Anterior cingulate cortex (tissue), 58 donors: ENCODE data around the gene ACTR2.
"Not testable (repeated sequence)": the region's sequence is repeated elsewhere in the genome, so short reads cannot be mapped to it uniquely, and the experiment has no call there.

ENCODE experiments used
- DNase-seq, 58 donors: peaks; one replicate each; lab custom pipeline; 2025; lab: John Stamatoyannopoulos, UW

ACTR2 gene

GRCh38 chr2:65227020-65227455 is 593 bp upstream of the ACTR2 start:
- DNase-seq, result peak in 6 of 58 donors; percentile 8 to 54 (median 46)

DNA sequence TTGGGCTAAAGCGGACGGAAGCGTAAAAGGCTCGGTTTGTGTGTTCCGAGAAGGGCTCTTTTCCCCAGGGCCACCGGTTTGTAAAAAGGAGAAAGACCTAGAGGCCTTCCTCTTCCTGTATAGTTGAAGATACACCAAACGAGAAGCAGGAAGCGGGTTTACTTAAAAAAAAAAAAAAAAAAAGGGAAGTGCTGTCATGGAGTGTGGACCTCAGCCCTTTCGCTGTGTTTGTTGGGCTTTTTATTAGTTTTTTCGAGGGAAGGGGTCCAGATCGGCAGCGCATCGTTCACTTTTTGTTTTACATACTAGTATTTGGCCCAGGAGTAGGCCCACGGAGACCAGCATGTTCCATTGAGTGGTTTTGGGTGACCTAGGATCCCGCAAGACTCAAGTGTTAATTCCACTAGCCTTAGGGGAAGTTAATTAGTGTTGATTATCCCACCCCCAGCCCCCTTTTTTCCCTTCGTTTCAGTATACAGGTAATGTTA is 676 bp downstream of the ACTR2 start:
- peak in 3 of 58 donors; percentile 12 to 44 (median 28) for DNase-seq

DNA sequence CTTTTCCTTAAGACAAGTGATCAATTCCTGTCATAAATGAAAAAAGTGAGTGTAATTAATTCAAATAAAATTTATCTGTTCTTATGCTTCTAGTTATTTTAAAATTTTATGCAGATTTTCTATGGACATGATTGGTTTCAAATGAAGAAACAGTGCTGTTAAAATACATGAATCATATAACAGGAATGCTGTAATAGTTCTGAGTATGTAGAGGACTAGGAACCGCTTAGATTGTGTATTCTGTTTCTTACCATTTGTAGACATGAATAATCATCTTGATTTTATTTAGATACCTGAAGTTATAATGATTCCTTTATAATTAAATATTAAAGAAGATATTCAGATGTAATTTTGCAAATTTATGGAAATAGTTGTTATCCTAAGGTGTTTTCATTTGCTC is 3.5 kb downstream of the ACTR2 start:
- no peak for DNase-seq

DNA sequence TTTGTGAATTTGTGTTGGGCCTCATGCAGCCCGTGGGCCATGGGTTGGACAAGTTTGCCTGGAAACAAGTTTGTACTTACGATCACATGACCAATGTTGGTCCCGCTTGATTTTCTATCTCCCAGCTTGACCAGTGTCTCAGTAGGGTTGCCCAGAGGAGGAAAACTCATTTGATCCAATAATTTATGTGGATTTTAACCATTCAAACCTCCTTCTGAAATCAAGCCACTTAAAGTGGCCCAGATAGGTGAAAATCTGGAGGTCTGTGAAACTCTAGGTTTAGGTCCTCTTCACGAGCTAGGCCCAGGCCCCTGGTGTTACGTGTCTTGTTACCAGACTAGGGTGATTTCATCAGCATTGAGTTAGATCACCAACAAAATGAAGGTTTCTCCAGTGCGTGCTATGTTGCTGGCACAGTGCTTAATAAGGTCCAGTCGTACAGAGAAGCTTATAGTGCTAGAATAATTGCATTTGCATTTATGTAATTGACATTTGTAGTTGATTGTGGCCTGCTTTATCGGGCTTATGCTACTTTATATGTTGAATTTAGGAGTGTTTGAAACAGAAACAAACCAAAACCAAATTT is 4.4 kb downstream of the ACTR2 start:
- peak in 1 of 58 donors; percentile 1 for DNase-seq

- DNase-seq, result peak in 1 of 58 donors; percentile 9
These were observed 5.0 kb downstream of the ACTR2 start for GRCh38 chr2:65232636-65233035.

DNA sequence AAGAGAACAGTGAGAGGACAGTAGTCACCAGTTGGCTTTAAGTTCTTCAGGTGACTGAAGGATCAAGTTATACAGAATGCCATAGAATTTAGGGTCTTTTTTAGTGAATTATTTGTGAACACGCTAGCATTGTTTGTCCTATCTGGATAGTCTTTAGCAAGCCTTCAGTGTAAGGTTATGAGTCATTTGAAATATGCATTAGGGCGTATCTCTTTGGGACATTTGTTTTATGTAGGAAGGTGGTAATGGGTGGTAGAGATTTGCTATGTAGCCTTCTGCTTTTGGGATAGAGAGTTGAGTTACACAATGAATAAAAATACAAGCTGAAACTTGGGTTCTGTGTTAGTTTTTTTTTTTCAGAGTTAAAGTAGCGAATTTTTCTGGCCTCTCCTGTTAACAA is 13.0 kb downstream of the ACTR2 start:
- DNase-seq, result no peak

DNA sequence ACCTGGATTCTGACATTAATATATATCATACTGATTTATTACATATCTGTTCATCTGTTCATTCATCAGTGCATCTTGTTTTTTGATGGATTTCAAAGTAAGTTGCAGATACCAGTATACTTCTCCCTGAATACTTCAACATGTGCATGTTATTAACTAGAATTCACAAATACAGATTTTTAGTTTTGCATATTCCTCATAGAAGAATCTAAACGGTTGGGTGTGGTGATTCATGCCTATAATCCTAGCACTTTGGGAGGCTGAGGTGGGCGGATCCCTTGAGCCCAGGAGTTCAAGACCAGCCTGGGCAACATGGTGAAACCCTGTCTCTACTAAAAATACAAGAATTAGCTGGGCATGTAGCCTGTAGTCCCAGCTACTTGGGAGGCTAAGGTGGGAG is 16.8 kb downstream of the ACTR2 start:
- DNase-seq, result not testable (repeated sequence)

- DNase-seq, result no peak
These were observed 25.0 kb downstream of the ACTR2 start for GRCh38 chr2:65252640-65253039.

DNA sequence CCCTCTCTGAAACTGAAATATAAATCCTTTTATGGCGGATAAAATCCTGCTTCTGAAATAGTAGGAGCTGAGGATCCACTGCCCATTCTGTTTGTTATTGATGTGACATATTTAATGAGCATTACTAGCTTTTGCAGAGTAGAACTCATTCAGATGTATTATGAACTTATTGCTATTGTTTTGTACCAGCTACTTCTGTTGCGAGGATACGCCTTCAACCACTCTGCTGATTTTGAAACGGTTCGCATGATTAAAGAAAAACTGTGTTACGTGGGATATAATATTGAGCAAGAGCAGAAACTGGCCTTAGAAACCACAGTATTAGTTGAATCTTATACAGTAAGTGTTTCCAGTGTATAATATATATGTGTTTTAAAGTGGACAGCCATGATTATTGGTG is 27.7 kb downstream of the ACTR2 start:
- DNase-seq, result no peak

DNA sequence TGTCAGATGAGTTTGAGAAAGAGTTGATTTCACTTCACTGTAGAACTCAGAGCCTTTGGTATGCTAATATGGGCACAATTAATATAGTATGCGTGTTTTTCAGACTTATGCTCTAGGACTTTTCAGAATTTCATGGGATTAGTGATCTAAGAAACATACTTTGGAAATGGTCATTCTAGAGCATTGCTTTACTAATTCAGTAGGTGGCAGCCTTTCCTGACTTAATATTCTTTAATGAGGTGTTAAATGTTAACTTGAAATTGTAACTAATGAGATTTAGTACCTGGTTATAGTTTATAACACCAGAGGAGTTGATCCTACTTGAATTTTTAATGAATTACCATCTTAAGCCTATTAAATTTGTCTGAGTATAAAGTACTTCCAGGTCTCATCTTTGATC is 28.4 kb downstream of the ACTR2 start:
- DNase-seq, result no peak

DNA sequence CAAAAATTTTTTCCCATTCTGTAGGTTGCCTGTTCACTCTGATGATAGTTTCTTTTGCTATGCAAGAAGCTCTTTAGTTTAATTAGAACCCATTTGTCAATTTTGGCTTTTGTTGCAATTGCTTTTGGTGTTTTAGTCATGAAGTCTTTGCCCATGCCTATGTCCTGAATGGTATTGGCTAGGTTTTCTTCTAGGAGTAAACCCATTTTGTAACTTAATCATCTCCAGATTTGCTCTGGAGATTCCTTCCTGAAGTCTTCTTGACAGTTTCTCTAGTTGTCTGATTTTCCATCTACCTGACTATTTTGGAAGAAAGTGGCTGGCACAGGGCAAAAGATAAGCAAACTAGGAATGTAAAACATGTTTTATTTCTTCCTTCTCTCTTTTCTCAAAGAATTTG is 30.2 kb downstream of the ACTR2 start:
- DNase-seq, result not testable (repeated sequence)

GRCh38 chr2:65261676-65262075 is 34.0 kb downstream of the ACTR2 start:
- DNase-seq, result no peak

DNA sequence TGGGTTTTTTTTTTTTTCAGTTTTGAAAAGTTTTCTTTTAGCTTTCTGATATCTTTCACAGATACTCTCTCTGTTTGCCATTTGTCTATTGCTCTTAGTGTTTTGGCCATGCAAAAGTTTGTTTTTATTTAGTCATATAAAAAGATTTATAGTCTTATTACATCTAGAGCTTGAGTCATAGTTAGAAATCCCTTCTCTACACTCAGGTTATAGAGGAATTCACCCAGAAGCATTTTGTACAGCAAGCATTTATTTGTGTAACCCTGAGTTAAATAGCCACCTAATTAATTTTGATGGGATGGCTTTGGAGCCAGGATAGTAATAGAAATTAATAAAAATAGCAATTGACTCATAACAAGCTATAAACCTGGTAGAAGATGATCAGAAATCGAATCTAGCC is 35.6 kb downstream of the ACTR2 start:
- no peak for DNase-seq

GRCh38 chr2:65263986-65264385 is 36.4 kb downstream of the ACTR2 start:
- no peak for DNase-seq

- DNase-seq, result peak in 16 of 58 donors; percentile 3 to 59 (median 16)
These were observed 37.4 kb downstream of the ACTR2 start for GRCh38 chr2:65264821-65265670.

GRCh38 chr2:65265671-65266045 is 38.0 kb downstream of the ACTR2 start:
- DNase-seq, result no peak

GRCh38 chr2:65267008-65267407 is 39.4 kb downstream of the ACTR2 start:
- DNase-seq, result no peak

- no peak for DNase-seq
These were observed 41.3 kb downstream of the ACTR2 start for GRCh38 chr2:65268957-65269356.

GRCh38 chr2:65273344-65273743 is 45.7 kb downstream of the ACTR2 start:
- no peak for DNase-seq

DNA sequence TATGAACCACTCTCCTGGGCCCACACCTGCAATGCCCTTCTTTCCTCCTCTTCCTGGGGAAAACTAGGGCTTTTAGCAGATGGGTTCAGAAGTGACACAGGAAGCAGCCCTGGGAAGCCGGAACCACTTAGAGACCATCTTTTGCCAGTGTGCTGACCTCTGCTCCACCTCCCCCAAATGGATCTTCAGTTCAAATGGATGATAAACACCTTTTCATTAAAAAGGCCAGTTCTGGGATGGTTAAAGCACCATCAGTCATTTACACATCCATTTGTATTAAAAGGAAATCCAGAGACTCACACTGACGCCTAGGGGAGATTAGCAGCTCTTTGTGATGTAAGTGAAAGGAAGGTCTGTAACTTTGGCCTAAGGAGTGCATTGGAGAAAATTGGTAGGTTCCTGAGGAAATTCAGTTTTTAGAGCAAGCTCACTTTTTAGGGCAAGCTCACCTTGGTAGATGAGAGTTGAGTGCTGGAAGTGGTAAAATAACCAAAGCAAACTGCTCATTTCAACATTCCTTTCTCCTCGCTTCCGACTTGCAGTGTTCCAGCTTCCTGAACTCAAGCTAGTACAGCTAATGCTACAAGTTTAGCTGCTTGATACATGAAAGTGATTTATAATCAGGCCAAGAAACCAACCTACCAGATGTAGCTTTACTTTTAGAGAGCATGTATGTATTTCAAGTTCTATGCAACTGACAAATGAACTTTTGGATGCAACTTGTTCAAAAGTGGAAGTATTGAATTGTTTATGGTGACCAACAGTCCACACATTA is 47.7 kb downstream of the ACTR2 start:
- no peak for DNase-seq

GRCh38 chr2:65276609-65277008 is 49.0 kb downstream of the ACTR2 start:
- no peak for DNase-seq
